Inflammatory macrophage (primary cell): ENCODE results near the gene CNTFR.

Experiments used
- DNase-seq, 2 donors: peaks; one replicate each; pipeline ENCODE4 v3.0.0-alpha.2; 2020 to 2022

The CNTFR gene

DNA sequence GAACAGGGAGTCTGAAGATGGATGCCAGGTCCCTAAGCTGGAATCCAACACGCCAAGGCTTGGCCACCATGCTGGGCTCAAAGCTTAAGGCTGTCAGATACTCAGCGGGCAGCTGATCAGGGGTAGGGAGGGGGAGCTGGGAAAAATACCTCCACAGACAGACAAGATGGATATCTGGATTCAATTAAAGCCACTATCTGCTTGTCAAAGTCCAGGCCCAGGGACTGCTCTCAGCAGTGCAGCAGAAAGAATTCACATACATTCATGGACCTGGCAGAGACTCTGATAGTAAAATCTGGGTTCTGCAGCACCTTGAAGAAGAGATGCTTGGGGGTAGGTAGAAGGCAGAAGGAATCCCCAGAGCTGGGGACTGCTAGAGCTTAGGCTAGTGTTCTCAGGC lies 25.6 kb upstream of the CNTFR start:
- DNase-seq: no peak

DNA sequence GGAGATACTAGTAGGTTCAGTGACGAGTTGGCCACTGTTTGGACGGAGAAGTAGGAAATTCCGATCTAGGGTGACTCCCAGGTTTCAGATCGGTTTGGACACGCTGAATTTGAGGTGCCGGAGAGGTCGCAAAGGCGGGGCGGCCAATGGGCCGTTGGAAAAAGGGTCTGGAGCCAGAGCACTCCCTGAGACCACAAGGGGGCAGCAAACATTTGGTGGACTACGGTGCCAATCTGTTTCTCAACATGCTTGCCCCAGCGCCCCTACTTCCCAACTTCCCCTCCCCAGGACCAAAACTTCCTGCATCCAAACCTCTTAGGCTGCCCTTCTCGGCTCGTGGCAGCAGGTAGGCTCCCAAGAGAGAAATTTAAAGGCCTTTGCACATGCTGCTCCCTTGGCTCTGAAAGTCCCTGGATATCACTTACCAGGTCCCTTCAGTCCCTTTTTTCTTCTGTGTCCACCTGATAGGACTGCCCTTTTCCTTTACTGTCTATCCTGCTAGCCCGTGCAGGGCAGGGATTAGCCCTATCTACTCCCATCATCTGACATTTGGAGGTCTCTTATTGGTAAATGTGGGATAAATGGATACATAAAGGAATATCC lies 23.4 kb upstream of the CNTFR start:
- DNase-seq: peak; percentile 78

DNA sequence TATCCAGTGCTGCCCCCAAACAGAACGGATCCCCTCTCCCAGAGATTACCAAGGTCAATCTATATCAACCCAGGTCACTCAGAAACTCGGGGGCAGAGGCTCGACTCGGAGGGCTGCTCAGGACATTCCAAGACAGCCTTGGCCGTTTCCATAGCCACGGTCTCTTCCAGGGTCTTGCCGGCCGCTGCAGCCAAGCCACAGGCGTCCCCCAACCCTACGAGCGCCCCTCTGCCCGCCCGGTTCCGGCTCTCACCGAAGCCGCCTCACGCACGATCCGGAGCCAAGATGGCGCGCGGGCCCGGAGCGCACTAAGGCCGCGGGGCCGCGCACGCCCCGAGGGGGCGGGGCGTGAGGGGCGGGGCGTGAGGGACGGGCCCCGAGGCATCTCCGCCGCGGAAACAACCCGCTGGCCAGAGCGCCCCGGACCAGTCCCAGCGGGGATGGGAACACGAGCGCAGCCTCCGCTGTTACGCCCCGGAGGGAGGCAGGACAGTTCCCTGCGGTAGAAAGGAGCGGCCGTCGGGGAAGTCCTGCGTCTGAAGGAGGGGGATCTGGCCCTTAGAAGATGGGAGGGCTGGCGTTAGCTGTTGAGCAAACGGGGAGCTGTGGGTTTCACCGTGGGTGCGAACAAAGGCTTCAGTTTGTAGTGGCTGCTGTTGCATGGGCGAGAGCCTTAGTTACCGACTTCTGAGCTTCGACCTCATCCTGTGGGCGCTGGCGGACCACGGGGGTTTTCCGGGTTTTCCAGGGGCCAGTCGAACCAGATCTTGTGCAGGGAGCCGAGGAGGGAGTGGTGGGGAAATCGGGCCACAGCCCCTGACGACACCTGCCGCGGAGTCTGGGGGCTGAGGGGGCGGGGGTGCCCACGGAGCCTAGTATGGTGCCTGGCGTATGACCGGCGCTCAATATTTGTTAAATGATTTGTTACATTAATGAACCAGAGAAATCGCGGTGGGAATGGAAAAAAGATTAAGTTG lies 22.6 kb upstream of the CNTFR start, which contains the start of gene RPP25L:
TSS of gene RPP25L (minus strand) at position 287 of the 977 bp plus-strand sequence. CDS start 801 bp downstream, outside the sequence.
- DNase-seq: peak; percentile 91 to 94

DNA sequence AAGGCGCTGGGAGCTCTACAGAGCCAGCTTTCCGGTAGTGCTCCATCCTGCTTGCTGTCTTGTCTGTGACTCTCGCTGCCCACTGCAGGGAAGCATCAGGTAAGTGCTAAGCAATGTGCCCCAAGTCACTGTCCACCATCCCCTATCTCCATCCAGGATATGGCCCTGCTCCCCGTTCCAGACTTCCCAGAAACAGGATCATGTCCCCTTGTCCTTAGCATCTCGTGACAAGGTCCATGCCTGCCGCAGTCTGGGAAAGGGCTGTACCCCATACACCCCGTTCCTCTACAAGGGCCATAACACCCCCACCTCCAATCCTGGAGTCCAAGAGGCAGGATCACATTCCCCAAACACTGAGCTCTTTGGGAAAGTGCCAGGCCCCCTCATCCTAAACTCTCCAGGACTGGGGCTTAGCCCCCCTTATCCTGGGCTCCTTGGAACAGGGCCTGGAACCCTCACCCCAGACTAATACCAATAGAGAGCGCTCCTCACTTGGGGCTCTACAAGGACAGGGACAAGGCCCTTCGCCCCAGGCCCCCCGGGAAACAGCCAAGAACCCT lies 21.8 kb upstream of the CNTFR start:
- DNase-seq: no peak

DNA sequence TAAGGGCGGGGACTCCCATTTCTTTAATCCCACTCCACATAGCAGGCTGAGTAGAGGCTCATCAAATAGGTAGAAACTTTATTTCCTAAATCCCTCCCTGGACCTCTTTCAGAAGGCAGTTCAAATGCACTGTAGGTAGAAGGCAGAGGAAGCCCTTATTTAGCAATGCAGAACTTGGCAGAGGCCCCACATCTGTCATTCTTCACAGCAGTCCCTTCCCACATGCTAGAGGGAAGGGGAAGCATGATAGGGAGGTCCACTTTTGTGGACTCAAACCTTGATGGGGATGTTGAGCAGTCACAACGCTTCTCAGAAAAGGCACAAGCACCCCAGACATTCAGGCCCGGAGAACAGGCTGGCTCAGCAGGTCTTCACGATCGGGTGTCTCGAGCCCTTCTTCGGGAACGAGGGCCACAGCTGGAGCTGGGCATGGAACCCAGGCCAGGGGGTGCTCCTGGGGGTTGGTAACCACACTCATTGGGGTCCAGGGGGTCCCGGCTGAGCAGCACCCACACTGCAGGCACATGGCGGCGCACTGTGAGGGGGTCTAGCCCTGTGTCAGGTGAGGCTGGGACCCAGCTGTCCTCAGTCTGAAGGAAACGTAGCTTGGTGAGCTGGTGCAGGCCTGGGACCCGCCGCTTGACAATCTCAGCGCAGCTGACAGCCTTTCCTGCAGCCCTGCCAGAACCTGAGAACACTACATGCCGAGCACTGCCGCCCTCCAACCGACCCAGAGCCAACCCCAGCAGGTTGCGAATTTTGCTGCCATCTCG lies 21.1 kb upstream of the CNTFR start:
- DNase-seq: peak; percentile 49 to 51

DNA sequence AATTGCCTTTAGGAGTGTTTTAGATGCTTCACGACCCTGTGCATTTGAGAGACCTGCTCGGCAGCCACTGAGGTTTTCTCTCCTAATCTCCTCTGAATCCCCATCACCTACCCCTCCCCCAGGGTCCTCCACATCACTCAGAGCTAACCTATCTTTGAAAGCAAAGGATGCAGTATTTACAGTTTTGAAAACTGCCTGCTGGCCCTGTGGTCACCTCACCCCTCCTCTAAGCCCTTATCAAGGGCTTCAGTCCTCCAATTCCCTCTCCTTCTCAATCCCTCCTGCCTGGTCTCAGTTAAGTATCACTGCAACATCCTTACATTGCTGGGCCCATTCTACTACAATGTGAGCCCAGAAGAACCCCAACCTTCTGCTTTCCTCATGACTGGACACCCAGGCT lies 17.8 kb upstream of the CNTFR start:
- DNase-seq: no peak

DNA sequence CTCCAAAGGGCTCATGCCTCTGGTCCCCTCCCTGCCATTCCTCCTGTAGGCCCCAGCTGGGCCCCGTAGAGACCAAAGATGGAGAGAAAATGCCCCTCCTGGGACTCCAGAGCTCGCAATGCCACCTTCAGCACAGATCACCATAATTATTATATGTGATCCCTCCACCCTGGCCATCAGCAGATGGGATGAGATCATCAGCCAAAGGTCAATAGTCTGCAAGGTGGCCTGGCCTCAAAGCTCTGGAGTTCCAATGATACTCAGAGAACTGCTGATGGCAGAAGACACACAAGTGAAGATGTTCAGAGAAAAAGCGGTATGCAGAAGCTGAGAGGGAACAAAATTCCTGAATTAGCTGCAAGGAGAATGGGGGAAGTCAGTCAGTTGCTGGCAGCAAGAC lies 17.4 kb upstream of the CNTFR start:
- DNase-seq: no peak

DNA sequence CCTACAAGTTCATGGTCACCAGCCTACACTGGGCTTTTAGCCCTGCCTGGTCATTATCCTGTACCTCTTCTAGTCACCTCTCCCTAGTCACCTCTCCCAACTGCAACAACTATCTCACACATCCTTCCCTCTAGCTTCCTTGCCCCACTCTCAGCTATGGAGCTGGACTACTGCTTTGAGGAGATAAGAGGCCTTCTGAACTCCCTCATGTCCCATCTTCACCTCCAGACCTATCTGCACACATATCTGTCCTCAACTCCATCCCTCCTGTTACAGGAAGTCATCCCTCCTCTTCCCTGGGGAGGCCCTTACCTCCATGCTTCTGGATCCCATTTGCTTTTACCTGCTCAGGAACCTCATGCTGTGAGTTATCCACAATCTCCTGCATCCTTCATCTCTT lies 16.7 kb upstream of the CNTFR start:
- no peak for DNase-seq

DNA sequence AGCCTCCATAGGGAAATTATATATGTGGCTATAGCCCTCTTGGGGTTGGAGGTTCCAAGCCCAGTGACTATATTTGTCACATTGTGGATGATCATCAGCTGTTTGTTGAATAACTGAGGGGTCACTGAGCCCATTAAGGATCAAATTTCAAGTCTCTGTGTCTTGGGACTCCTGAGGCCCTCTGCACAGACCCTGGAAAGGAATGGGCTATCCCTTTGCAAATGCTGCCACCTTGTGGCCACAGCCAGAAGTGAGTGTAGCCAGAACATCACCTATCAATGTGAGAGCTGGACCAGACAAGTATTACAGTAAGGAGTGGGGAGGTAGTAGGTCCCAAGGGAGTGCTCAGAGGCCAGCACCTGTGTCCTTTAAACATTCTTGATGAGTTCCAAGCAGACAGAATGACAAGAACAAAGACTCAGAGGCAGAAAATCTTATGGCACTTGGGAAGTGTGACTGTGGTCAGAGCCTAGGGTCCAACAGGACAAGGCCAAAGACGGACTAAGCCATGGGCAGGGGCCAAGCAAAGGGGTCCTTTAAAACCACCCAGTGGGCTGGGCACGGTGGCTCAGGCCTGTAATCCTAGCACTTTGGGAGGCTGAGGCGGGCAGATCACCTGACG lies 14.2 kb upstream of the CNTFR start:
- DNase-seq: peak; percentile 75 to 78

DNA sequence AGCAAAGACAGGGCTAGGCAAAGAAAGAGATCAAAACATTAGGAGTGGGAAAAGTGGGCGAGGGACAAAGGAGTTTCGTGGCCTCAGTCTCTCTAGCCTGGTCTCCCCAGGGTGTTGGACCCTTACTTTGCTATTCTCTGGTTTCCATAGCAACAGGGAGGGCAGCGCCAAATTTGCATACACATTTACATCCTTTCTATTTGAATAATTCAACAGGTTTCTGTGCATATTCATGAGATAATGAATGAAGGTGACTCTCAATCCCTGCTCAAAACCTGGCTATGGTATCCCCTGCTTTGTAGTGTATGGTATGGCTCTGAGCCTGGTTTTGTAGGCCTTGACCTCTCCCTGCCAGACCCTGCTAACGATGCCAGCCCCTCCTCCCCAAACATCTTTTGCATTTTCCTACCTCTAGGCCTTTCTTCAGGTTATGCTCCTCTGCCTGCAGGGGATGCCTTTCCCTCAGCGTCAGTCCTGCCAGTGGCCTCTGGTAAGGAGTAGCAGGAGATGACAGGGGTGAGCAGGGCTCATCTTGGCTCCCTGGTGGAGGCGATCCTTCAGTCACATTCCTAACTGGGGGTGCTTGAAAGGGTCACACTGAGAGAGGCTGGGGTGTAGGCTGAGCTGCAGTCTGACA lies 12.5 kb upstream of the CNTFR start:
- DNase-seq: no peak

DNA sequence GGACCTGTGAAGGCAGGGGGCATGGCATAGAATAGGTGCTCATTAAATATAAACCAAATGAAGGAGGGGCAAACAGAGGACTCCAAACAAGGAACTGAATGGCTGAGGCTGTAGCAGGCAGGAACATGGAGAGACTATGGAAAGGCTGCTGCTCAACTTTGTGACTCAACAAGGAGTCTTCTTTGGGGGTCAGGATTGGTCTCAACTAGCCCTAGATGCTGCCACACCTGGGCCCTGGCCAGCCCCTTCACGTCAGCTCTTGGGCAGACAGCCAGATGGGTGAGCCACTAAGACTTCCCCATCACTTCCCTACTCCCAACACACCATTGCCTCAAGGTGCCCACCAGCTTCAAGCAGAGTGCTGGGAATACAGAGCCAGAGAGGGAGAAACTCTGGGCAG lies 11.4 kb upstream of the CNTFR start:
- DNase-seq: no peak

DNA sequence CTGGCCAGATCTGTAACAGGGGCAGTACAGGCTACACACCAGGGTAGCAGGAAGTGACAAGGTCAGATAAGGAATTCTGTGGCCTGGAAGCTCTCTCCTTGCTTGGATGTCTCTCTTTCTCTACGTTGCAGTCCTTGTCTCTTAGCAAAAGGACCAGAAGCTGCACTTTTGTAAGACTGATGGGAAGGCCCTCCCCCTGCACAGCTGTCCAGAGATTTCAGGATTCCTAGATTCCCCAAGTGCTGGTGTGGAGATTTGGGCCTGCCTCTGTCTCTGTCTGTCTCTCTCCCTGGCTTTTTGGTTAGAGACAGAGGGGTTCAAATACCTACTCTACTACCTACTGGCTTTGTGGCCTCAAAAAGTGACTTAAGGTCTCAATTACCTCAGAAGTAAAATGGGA lies 10.0 kb upstream of the CNTFR start:
- no peak for DNase-seq

DNA sequence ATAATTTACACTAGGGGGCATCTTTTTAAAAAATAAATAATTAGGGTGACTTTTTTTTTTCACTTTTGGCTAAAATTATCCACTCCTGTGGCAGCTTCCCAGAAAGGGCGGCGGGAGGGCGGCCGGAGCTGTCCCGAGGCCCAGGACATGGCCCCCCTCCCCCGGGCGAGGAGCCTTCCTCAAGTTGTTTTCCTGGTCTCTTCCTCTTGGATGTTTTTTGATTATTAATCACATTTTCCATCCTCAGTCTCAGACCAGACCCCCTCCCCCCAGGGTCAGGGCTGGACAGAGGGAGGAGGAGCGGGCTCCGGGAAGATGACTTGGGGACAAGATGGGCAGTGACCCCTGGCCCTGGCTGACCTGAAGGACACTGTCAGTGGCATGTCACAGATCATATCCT lies 4.7 kb upstream of the CNTFR start:
- no peak for DNase-seq

DNA sequence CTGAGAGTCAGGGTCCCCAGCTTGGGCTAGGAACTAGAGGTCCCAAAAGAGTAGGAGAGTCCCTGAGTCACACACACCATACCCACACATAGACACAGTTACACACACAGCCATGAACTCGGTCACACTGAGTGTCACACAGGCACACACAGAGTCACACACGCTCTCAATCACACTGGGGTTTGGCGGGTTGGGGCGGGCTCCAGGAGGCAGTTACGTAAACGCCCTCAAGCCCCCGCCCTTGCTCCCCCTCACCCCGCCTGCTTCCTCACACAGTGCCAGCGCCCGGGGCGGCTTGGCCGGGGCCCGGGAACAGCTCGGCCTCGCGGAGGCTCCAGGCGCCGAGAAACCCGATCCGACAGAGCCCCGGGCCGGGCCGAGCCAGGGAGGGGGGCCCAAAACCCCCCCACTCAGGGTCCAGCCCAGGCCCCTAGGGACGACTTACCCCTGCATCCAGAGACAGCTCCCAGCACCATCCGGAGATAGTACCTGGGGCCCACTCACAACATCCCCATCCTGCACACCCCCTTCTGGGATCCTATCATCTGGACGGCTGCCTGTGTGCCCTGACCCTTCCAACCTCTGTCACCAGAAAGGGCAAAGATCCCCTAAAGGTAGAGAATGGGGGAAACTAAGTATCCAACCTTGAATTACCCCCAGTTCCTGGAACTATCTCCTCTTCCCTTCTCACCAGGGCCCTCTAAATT lies 3.5 kb upstream of the CNTFR start:
- DNase-seq: peak; percentile 11 to 36

DNA sequence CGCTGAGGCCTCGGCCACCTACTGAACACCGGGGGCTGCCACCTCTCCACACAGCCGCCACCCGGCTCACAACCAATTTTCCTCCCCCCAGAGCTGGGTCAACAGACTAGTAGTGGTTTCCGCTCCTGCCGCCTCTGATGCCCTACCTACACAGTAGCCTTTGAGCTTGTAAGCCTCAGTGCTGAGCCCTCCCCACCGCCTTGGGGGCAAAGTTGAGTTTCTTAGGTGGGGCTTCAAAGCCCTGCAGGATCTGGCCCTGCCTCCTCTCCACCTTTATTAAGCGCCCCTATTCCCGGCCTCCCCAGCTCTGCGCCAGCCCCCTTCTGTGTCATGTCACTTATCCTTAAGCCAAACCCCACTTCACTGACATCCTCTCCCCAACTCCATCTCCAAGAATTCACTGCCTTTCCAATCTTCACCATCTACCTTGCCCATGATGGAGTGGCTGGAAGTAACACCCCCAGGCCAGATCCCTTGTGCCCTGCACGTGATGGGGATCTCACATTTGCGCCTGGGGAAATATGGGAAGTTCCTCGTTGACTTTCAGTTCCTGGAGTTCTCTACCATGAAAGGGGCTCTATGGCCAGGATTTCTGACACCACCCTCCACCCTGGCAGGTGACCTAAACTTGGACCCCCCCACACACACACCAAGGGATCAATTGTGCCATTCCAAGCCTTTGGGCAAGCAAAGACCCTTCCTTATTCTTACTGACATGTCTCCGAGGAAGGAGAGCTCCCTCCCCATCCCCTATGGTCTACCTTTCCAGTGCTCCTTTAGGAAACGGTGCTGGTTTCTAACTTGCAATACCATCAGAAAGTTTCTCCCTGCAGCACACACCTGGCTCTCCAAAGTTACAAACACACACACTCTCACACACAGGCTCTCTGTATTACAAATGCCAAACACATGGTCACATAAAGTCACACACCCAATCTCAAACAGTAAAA lies 2.7 kb upstream of the CNTFR start:
- DNase-seq: peak; percentile 13 to 57

DNA sequence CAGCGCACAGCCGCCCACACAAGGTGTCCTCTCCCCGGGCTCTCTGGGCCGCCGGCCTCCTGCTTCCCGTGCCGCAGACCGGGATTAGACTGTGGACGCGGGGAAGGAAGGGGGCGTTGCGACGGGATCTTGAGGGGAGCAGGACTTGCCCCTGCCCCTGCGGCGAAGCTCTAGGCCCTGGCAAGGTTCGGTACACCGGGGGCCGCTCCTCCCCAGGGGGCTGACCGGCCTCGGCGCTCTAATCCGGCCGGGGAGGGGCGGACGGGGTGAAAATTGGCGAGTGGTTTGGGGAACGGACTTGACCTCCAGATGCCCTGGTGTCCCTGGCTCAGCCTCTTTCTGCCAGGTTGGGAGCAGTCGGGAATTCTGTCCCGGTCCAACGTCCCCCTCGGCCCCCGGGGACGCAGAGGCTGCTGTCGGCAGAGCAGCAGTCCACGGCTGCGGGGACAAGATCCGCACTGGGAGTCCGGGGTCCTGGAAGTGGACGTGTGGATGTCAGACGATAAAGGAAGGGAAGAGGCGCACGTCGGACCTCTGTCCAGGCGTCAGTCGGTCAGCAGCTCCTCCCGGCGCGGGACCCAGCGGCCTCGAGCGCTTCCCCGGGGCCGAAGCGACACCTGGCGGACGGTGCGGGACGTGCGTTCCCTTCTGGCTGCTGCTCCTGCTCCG lies 1.9 kb upstream of the CNTFR start:
- DNase-seq: peak; percentile 77 to 82

DNA sequence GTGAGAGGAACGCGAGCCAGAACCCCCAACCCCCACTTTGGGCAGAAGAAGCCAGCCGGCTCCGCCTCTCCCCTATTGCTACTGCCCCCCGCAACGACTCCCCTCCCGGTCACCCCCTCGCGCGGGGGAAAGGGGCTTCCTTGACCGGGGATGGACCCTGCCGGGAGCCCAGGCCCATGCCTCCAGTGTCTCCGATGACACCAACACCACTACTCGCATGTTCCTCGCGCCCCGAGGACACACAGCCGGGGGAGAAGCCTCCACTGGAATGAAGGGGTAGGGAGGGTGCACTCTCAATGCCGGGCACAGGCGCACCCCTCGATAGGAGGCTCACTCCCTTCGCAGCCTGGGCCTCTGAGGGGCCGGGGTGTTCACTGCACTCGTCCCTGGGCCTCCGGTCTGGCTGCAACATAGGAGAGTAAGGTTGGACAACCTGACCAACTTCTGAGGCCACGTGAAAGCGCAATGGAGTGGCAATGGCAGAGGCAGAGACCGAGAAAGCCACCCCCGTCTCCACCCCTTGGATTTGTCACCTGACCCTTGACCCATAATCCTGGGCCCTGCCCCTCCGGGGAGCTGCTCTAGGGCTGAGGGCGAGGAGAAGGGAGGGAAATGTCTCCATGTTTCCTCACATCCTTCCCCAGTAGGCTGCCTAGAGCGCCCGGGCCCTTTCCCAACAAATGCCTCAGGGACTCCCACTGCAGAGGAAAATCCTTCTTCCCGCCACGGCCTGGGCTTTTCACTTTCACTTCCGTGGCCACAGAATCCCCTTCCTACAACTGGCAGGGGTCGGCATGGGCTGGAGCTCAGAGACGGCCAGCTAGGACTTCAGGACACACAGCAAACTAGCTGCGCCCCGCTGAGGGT lies 1.1 kb upstream of the CNTFR start:
- DNase-seq: peak; percentile 20 to 42
